Ectodermal cell (in vitro differentiated cells): ENCODE measurements around the gene DNAI2.

ENCODE experiments used
- H3K27ac ChIP-seq: 2 replicates; pipeline ENCODE4 v1.7.0; 2013; ENCODE audit warnings: mild to moderate bottlenecking, low read depth, low read length; ENCODE audit not compliant: insufficient read depth, poor library complexity, severe bottlenecking
- H3K27me3 ChIP-seq: 2 replicates; pipeline ENCODE4 v1.7.0; 2013; ENCODE audit warnings: mild to moderate bottlenecking, low read length; ENCODE audit not compliant: insufficient read depth, control insufficient read depth, poor library complexity, severe bottlenecking
- H3K36me3 ChIP-seq: one replicate; pipeline ENCODE4 v1.7.0; 2013; ENCODE audit warnings: low read length; ENCODE audit not compliant: control insufficient read depth, insufficient read depth
- H3K4me1 ChIP-seq: one replicate; pipeline ENCODE4 v1.7.0; 2013; ENCODE audit warnings: low read length; ENCODE audit not compliant: control insufficient read depth, insufficient read depth
- H3K4me3 ChIP-seq: 2 replicates; pipeline ENCODE4 v1.7.0; 2013; ENCODE audit warnings: low read depth, low read length, control low read depth; ENCODE audit not compliant: insufficient read depth
- H3K9me3 ChIP-seq: 2 replicates; pipeline ENCODE4 v1.7.0; 2013; ENCODE audit warnings: mild to moderate bottlenecking, low read length, moderate library complexity; ENCODE audit not compliant: control insufficient read depth
- WGBS, 2 experiments: methylation state at CpG; one replicate each; pipeline ENCODE4 v1.1.7; 2013; ENCODE audit warnings: missing lambda C conversion rate in 2 of 2; 5-methylcytosine and 5-hydroxymethylcytosine counted together

DNAI2 gene

GRCh38 chr17:74244548-74244947 lies 29.5 kb upstream of the DNAI2 start:
- H3K4me3 ChIP-seq = no peak overlapping the region

GRCh38 chr17:74245145-74245831 lies 28.7 kb upstream of the DNAI2 start:
- peaks cover 23% of the 10 kb centered on the region for H3K4me1 ChIP-seq
- H3K27ac ChIP-seq = peak overlapping the region; percentile 47
- H3K9me3 ChIP-seq = no peaks in the 10 kb centered on the region
- H3K4me3 ChIP-seq = no peak overlapping the region
- H3K36me3 ChIP-seq = no peaks in the 10 kb centered on the region
- no peaks in the 10 kb centered on the region for H3K27me3 ChIP-seq
- WGBS, 2 experiments = 3% methylated on average over 21 of the region's 21 CpGs

More at GRCh38 chr17:74244548-74244947, 29.5 kb upstream of the DNAI2 start:
- Histone ChIP-seq H3K27me3 (no peaks in the 10 kb centered on the region), H3K4me1 (peaks cover 24% of the 10 kb centered on the region), H3K27ac (no peak overlapping the region), H3K36me3 (no peaks in the 10 kb centered on the region), H3K9me3 (no peaks in the 10 kb centered on the region)
- WGBS, 2 experiments = 84 to 92% methylated on average over 6 of the region's 6 CpGs

GRCh38 chr17:74245871-74246270 lies 28.2 kb upstream of the DNAI2 start:
- no peak overlapping the region for H3K4me3 ChIP-seq
- 15 to 18% methylated on average over 5 of the region's 5 CpGs for WGBS, 2 experiments
- no peak overlapping the region for H3K27ac ChIP-seq
- peaks cover 19% of the 10 kb centered on the region for H3K4me1 ChIP-seq
- H3K27me3 ChIP-seq = no peaks in the 10 kb centered on the region
- H3K9me3 ChIP-seq = no peaks in the 10 kb centered on the region
- H3K36me3 ChIP-seq = no peaks in the 10 kb centered on the region

- WGBS, 2 experiments = 77 to 78% methylated on average over 17 of the region's 17 CpGs
- Histone ChIP-seq H3K4me3 (no peak overlapping the region), H3K27ac (no peak overlapping the region), H3K27me3 (no peaks in the 10 kb centered on the region), H3K36me3 (no peaks in the 10 kb centered on the region), H3K4me1 (peaks cover 22% of the 10 kb centered on the region), H3K9me3 (no peaks in the 10 kb centered on the region)
Observed at GRCh38 chr17:74249590-74250270, 24.3 kb upstream of the DNAI2 start.

GRCh38 chr17:74250324-74250995 lies 23.6 kb upstream of the DNAI2 start:
- no peaks in the 10 kb centered on the region for H3K9me3 ChIP-seq
- H3K4me1 ChIP-seq = peaks cover 15% of the 10 kb centered on the region
- H3K4me3 ChIP-seq = no peak overlapping the region
- no peaks in the 10 kb centered on the region for H3K36me3 ChIP-seq
- no peak overlapping the region for H3K27ac ChIP-seq
- H3K27me3 ChIP-seq = no peaks in the 10 kb centered on the region
- WGBS, 2 experiments = 72 to 74% methylated on average over 12 of the region's 12 CpGs

- peaks cover 11% of the 10 kb centered on the region for H3K4me1 ChIP-seq
- H3K27me3 ChIP-seq = no peaks in the 10 kb centered on the region
- H3K9me3 ChIP-seq = no peaks in the 10 kb centered on the region
- H3K36me3 ChIP-seq = no peaks in the 10 kb centered on the region
- 86 to 88% methylated on average over 8 of the region's 8 CpGs for WGBS, 2 experiments
- no peak overlapping the region for H3K27ac ChIP-seq
- H3K4me3 ChIP-seq = no peak overlapping the region
Observed at GRCh38 chr17:74251051-74251450, 23.0 kb upstream of the DNAI2 start.

GRCh38 chr17:74251569-74251968 lies 22.5 kb upstream of the DNAI2 start:
- Histone ChIP-seq H3K36me3 (no peaks in the 10 kb centered on the region), H3K9me3 (no peaks in the 10 kb centered on the region), H3K4me3 (no peak overlapping the region), H3K4me1 (peaks cover 9% of the 10 kb centered on the region), H3K27ac (no peak overlapping the region), H3K27me3 (no peaks in the 10 kb centered on the region)
- WGBS, 2 experiments = 90% methylated on average over 6 of the region's 6 CpGs

GRCh38 chr17:74252211-74252610 lies 21.8 kb upstream of the DNAI2 start:
- H3K27ac ChIP-seq = no peak overlapping the region
- no peaks in the 10 kb centered on the region for H3K27me3 ChIP-seq
- peaks cover 9% of the 10 kb centered on the region for H3K4me1 ChIP-seq
- no peaks in the 10 kb centered on the region for H3K9me3 ChIP-seq
- H3K4me3 ChIP-seq = no peak overlapping the region
- 82 to 86% methylated on average over 8 of the region's 8 CpGs for WGBS, 2 experiments
- no peaks in the 10 kb centered on the region for H3K36me3 ChIP-seq

- no peaks in the 10 kb centered on the region for H3K27me3 ChIP-seq
- WGBS, 2 experiments = 91 to 92% methylated on average over 13 of the region's 13 CpGs
- H3K4me3 ChIP-seq = no peak overlapping the region
- H3K27ac ChIP-seq = no peak overlapping the region
- no peaks in the 10 kb centered on the region for H3K9me3 ChIP-seq
- H3K36me3 ChIP-seq = no peaks in the 10 kb centered on the region
- H3K4me1 ChIP-seq = peaks cover 9% of the 10 kb centered on the region
Observed at GRCh38 chr17:74253036-74253435, 21.0 kb upstream of the DNAI2 start.

GRCh38 chr17:74257311-74257710 lies 16.7 kb upstream of the DNAI2 start:
- H3K9me3 ChIP-seq = no peaks in the 10 kb centered on the region
- H3K4me1 ChIP-seq = peaks cover 23% of the 10 kb centered on the region
- no peaks in the 10 kb centered on the region for H3K27me3 ChIP-seq
- no peak overlapping the region for H3K27ac ChIP-seq
- 94% methylated on average over 10 of the region's 10 CpGs for WGBS, 2 experiments
- no peaks in the 10 kb centered on the region for H3K36me3 ChIP-seq
- no peak overlapping the region for H3K4me3 ChIP-seq
